ENCODE results near the gene TM7SF2.

- no peak for TF ChIP-seq CTCF (IDR thresholded peaks at IDR 0.05; ENCODE audit: low read depth, low read length)
- TF ChIP-seq POLR2A (IDR thresholded peaks at IDR 0.05; ENCODE audit: extremely low read depth, insufficient read length), result no peak
Observed at GRCh38 chr11:65069217-65069616, 42.5 kb upstream of the TM7SF2 start.
